Astrocyte of the spinal cord (primary cell): ENCODE measurements around the gene CTNNA2.
"Not testable (repeated sequence)": the region's sequence is repeated elsewhere in the genome, so short reads cannot be mapped to it uniquely, and the experiment has no call there.

Experiments
- DNase-seq: peaks from one replicate; pipeline ENCODE4 v3.0.0; 2011; ENCODE audit warnings: low read depth, low spot score
- H3K4me3 ChIP-seq: 2 replicates; pipeline ENCODE4 v1.5.1; 2011; ENCODE audit warnings: low read depth, mild to moderate bottlenecking, low read length, moderate library complexity
- CTCF ChIP-seq: IDR thresholded peaks from 2 replicates; pipeline ENCODE4 v1.5.1; 2012; ENCODE audit warnings: low read depth, mild to moderate bottlenecking, low read length, inconsistent platforms
- in situ Hi-C: cut with HindIII; loops from 2 replicates; pipeline ENCODE4 v1.10.0; 2017; ENCODE audit warnings: low sequenced_read_pairs

CTNNA2 gene

DNA sequence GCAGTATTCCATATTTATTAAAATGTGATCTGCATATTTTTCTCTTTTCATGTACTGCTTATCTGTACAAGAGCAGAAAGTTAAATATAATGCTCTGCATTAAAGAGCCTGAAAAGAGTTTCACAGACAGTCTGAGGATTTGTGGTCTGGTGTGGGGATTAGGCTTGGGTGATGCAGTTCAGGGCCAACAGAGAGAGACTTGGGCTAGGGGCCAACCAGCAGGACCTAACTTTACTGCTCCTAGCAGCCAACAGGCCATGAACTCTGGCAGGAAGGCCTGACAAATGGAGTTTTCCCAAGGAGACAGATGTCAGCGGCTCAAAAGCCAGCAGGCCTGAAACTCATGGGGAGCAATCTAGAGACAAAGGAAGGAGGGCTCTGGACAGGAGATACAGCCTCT lies 622.1 kb downstream of the CTNNA2 start:
- in situ Hi-C loops, result no loop called here
- no peak overlapping the region for H3K4me3 ChIP-seq
- no peak for DNase-seq
- no peak for TF ChIP-seq CTCF

DNA sequence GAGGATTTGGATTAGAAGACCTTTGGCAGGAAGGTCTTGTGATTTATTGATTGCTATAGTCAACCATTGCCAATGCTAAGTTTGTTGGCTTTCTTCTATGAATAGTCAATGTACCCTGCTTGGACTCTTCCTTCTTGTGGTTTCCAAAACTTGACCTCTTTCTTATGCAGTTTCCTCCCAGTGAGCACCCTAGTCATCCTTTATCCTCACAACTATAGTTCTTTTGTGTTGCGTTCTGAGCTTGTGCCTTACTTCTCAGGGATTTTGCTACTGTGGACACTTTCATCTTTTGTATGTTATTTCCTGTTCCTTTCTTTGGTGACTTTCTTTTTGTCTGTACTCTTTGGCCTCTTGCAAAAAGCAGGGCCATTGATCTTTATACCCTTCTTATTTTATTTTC lies 623.5 kb downstream of the CTNNA2 start:
- H3K4me3 ChIP-seq, result no peak overlapping the region
- DNase-seq, result no peak
- TF ChIP-seq CTCF, result no peak
- in situ Hi-C loops, result no loop called here

GRCh38 chr2:80139001-80139400 lies 626.1 kb downstream of the CTNNA2 start:
- no peak for TF ChIP-seq CTCF
- DNase-seq, result no peak
- H3K4me3 ChIP-seq, result no peak overlapping the region
- in situ Hi-C loops, result no loop called here

DNA sequence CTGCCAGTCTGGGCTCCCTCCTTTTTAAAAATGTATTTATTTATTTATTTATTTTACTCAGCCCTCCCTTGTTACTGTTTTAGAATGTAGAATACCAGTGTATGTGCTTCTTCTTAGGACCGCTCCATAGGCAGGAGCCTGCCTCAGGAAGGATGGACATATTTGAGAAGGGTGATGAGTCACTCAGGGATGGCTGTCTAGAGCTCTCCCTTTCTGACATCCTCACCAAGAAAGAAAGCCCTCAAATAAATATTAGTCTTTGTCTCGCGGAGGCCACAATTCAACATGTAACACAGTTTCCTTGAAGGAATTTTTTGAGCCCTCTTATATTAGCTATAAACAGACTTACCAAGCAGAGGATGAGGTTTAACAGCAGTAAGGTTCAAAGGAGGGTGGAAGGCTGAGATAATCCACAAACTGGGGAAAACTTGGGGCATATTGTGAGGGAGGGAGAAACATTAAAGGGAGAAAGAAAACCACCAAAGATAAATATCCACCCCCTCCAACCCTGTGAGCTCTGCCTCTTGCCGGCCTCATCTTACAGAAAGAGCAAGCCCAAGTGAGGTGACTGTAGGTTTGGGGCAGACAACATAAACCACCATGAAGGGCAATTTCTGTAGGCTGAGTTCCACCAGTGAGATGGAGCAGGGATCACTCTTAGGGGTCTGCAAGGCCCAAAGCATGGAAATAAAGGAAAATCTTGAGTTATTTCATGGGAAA lies 628.3 kb downstream of the CTNNA2 start:
- no peak overlapping the region for H3K4me3 ChIP-seq
- no peak for TF ChIP-seq CTCF
- in situ Hi-C loops, result no loop called here
- DNase-seq, result no peak

GRCh38 chr2:80145499-80145898 lies 632.6 kb downstream of the CTNNA2 start:
- DNase-seq, result no peak
- no peak for TF ChIP-seq CTCF
- H3K4me3 ChIP-seq, result no peak overlapping the region
- in situ Hi-C loops, result no loop called here

DNA sequence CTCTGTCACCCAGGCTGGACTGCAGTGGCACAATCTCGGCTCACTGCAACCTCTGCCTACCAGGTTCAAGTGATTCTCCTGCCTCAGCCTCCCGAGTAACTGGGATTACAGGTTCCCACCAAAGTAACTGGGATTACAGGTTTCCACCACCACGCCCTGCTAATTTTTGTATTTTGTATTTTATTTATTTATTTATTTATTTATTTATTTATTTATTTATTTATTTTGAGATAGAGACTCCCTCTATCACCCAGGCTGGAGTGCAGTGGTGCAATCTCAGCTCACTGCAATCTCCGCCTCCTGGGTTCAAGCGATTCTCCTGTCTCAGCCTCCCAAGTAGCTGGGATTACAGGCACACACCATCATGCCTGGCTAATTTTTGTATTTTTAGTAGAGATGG lies 633.9 kb downstream of the CTNNA2 start:
- DNase-seq, H3K4me3 ChIP-seq, in situ Hi-C loops: not testable (repeated sequence)

- TF ChIP-seq CTCF, result no peak
- no peak overlapping the region for H3K4me3 ChIP-seq
- DNase-seq, result no peak
- in situ Hi-C loops, result no loop called here
These were observed 634.8 kb downstream of the CTNNA2 start for GRCh38 chr2:80147690-80148089.
